Smooth muscle cell (in vitro differentiated cells): ENCODE measurements around the gene MAP2K5. TPM values are rescaled to one million over a fixed set of nuclear protein-coding genes. Genes with fewer than 3 reads are reported as not detected.

Experiments
- DNase-seq: peaks from one replicate; lab custom pipeline; 2025; ENCODE audit not compliant: unreplicated experiment; lab: John Stamatoyannopoulos, UW
- H2AFZ ChIP-seq: fragments of 200-600 bp; sonication (generic); 2 replicates; pipeline ENCODE4 v1.6.0; 2016; ENCODE audit warnings: antibody characterized with exemption, low read depth, mild to moderate bottlenecking
- H3F3A ChIP-seq: fragments of 200-600 bp; sonication (generic); 2 replicates; pipeline ENCODE4 v1.6.0; 2017; ENCODE audit warnings: antibody characterized with exemption, low read depth
- H3K27ac ChIP-seq: fragments of 200-600 bp; sonication (generic); 2 replicates; pipeline ENCODE4 v1.5.1; 2016; ENCODE audit warnings: low read depth, mild to moderate bottlenecking
- H3K27me3 ChIP-seq: fragments of 200-600 bp; sonication (generic); 2 replicates; pipeline ENCODE4 v1.6.1; 2016; ENCODE audit warnings: low read depth, mild to moderate bottlenecking
- H3K36me3 ChIP-seq: fragments of 200-600 bp; sonication (generic); 2 replicates; pipeline ENCODE4 v1.5.1; 2016; ENCODE audit warnings: low read depth
- H3K4me1 ChIP-seq: fragments of 200-600 bp; sonication (generic); 2 replicates; pipeline ENCODE4 v1.5.1; 2016; ENCODE audit warnings: low read depth
- H3K4me2 ChIP-seq: fragments of 200-600 bp; sonication (generic); 2 replicates; pipeline ENCODE4 v1.6.0; 2016; ENCODE audit warnings: mild to moderate bottlenecking
- H3K4me3 ChIP-seq: fragments of 200-600 bp; sonication (generic); 2 replicates; pipeline ENCODE4 v1.5.1; 2016; ENCODE audit warnings: mild to moderate bottlenecking
- H3K79me2 ChIP-seq: fragments of 200-600 bp; sonication (generic); 2 replicates; pipeline ENCODE4 v1.6.0; 2016; ENCODE audit warnings: low read depth, mild to moderate bottlenecking
- H3K9ac ChIP-seq: fragments of 200-600 bp; sonication (generic); 2 replicates; pipeline ENCODE4 v1.6.0; 2016; ENCODE audit warnings: low read depth
- H3K9me3 ChIP-seq: fragments of 200-600 bp; sonication (generic); replicated peaks from 2 replicates; pipeline ENCODE4 v1.5.1; 2016; ENCODE audit warnings: low read depth
- H4K20me1 ChIP-seq: fragments of 200-600 bp; sonication (generic); 2 replicates; pipeline ENCODE4 v1.6.0; 2016; ENCODE audit warnings: low read depth
- WGBS: methylation state at CpG from one replicate; pipeline ENCODE4 v1.1.7; 2016; ENCODE audit warnings: low lambda C conversion rate; 5-methylcytosine and 5-hydroxymethylcytosine counted together
- polyA plus RNA-seq: library from polyadenylated mRNA; unstranded; fragments of >200 nt; fragmentation: Nextera tagmentation; extraction: Ambion mirVana; gene quantifications from 2 replicates; pipeline ENCODE4 v1.2.1, GENCODE V29; 2016
- total RNA-seq: library from RNA; depleted of rRNA; stranded (reverse); fragments of >200 nt; gene quantifications from 2 replicates; pipeline ENCODE4 v1.2.3, GENCODE V29; 2014
- TF ChIP-seq, protein P1 (sequence below): fragments of 200-600 bp; sonication (generic); IDR thresholded peaks from 2 replicates; pipeline ENCODE4 v1.5.1; 2017; ENCODE audit warnings: borderline replicate concordance, mild to moderate bottlenecking, antibody characterized with exemption; ENCODE audit not compliant: insufficient read depth, poor library complexity, severe bottlenecking

Gene MAP2K5
- total and polyA plus RNA-seq, 2 experiments from 2014 or later = 4.4 to 7.4 TPM

GRCh38 chr15:67819636-67820035 is 277.1 kb downstream of the MAP2K5 start:
- TF ChIP-seq, protein P1, sequence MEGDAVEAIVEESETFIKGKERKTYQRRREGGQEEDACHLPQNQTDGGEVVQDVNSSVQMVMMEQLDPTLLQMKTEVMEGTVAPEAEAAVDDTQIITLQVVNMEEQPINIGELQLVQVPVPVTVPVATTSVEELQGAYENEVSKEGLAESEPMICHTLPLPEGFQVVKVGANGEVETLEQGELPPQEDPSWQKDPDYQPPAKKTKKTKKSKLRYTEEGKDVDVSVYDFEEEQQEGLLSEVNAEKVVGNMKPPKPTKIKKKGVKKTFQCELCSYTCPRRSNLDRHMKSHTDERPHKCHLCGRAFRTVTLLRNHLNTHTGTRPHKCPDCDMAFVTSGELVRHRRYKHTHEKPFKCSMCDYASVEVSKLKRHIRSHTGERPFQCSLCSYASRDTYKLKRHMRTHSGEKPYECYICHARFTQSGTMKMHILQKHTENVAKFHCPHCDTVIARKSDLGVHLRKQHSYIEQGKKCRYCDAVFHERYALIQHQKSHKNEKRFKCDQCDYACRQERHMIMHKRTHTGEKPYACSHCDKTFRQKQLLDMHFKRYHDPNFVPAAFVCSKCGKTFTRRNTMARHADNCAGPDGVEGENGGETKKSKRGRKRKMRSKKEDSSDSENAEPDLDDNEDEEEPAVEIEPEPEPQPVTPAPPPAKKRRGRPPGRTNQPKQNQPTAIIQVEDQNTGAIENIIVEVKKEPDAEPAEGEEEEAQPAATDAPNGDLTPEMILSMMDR = no peak
- Histone ChIP-seq H3K4me3 (no peak overlapping the region), H3K27ac (no peak overlapping the region), H3K9me3 (no peaks in the 10 kb centered on the region), H3K9ac (no peak overlapping the region), H3F3A (no peaks in the 10 kb centered on the region), H3K79me2 (no peaks in the 10 kb centered on the region), H3K27me3 (peaks cover 82% of the 10 kb centered on the region), H3K4me1 (no peaks in the 10 kb centered on the region), H3K36me3 (no peaks in the 10 kb centered on the region), H4K20me1 (no peaks in the 10 kb centered on the region), H3K4me2 (no peak overlapping the region), H2AFZ (no peak overlapping the region)
- DNase-seq = no peak
- 35% methylated on average over 18 of the region's 19 CpGs for WGBS

DNA sequence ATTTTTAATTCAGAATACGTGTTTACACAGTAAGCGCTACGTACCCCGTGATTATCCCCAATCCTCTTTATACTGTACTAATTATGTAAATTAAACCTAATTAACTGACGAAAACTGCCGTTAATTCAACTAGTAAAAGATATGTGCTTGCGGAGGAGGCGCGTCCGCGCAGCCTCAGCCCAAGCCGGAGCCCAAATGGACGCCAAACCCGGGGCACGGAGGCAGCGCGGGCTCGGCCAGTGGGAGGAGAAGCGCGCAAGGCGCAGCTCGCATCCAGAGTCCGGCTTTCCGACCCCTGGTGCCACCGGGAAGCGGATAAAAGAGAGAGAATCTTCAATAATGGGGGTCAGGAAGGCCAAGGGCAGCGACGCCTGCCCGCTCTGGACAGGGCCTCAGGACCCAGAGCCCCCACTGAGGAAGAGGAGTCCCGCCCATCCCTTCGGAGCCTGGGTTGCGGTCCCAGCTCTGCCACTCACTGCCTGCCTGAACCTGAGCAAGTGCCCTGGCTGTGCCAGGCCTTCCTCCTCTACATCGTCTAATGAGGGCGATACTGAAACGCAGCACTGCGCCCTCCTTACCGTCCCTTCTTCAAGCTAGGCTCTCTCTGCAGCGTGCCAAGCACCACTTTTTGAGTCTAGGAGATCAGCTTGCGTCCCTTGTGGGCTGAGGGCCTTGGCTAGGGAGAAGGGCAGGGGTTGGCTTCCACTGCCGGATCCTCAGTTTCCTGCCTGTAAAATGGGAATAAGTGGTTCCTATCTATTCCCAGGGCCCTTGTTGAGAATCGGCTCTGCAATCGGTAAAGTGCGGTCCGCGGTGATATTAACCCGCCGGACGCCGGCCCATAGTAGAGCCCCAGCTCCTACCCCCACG is 277.9 kb downstream of the MAP2K5 start:
- TF ChIP-seq, protein P1 = no peak
- no peaks in the 10 kb centered on the region for H3K79me2 ChIP-seq
- H3K27ac ChIP-seq = no peak overlapping the region
- no peaks in the 10 kb centered on the region for H3F3A ChIP-seq
- no peak for DNase-seq
- no peak overlapping the region for H3K4me3 ChIP-seq
- no peaks in the 10 kb centered on the region for H3K4me1 ChIP-seq
- no peaks in the 10 kb centered on the region for H4K20me1 ChIP-seq
- no peak overlapping the region for H3K4me2 ChIP-seq
- WGBS = 24% methylated on average over 50 of the region's 50 CpGs
- H3K9ac ChIP-seq = no peak overlapping the region
- H2AFZ ChIP-seq = no peak overlapping the region
- H3K27me3 ChIP-seq = peaks cover 89% of the 10 kb centered on the region
- H3K9me3 ChIP-seq = no peaks in the 10 kb centered on the region
- no peaks in the 10 kb centered on the region for H3K36me3 ChIP-seq

DNA sequence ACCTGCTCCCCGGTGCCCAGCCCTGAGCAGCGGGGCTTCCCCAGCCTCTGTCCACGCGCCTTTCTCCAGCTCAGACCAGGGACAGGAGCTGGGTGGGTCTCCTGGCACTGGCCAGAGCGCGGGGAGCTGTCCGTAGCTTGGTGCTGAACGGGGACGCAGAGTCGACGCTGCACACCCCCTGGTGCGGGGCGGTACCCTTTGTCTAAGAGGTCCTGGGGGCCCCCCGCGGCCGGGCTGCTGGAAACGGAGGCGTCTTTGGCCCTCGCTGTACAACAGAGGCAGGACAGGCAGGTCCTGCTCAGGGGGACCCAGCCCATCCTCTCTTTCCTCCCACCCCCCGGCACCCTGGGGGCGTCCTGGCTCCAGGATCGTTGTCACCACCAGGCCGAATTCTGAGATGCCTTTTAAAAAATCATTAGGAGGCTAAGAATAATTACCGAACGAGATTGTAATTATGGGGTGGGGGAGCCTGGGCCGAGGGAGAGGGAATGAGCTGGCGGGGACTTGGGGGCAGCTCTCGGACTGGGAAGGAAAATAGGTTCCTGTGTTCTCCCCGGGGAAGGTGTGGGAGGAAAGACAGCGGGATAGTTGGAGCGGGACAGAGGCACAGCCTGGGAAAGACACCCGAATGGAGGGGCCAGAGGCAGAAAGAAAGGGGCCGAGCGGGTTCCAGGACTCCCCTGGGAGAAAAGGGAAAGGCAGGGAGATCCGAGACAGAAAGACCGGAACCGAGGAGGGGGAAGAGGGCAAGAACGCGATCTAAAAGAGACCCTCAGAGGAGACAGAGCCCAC is 278.7 kb downstream of the MAP2K5 start:
- Histone ChIP-seq H3K79me2 (no peaks in the 10 kb centered on the region), H3F3A (no peaks in the 10 kb centered on the region), H3K27me3 (peaks cover 97% of the 10 kb centered on the region), H2AFZ (no peak overlapping the region), H3K27ac (no peak overlapping the region), H4K20me1 (no peaks in the 10 kb centered on the region), H3K36me3 (no peaks in the 10 kb centered on the region), H3K4me1 (no peaks in the 10 kb centered on the region), H3K4me3 (no peak overlapping the region), H3K9me3 (no peaks in the 10 kb centered on the region), H3K9ac (no peak overlapping the region), H3K4me2 (no peak overlapping the region)
- WGBS = 14% methylated on average over 36 of the region's 39 CpGs
- peak; percentile 26 for DNase-seq
- TF ChIP-seq, protein P1 = no peak
